Upper lobe of left lung (tissue), 6 donors: Measurements from ENCODE around the gene MX2. TPM values are rescaled to one million over a fixed set of nuclear protein-coding genes. Genes with fewer than 3 reads are reported as not detected.

Experiments used
- ATAC-seq, 2 donors: fragments of 200-7000 bp; cut with Tn5 transposase; one replicate each; pipeline ENCODE4 v1.9.1; 2022; ENCODE audit warnings: mild to moderate bottlenecking in 2 of 2, moderate library complexity in 2 of 2; ENCODE audit not compliant: low FRiP score in 2 of 2
- DNase-seq, 2 donors: peaks; one replicate each; pipeline ENCODE4 v3.0.0-alpha.2; 2019 to 2020
- H3K27ac ChIP-seq, 4 donors: fragments of 200-600 bp; sonication (generic); one replicate each; pipeline ENCODE4 v1.5.1; 2016 to 2019
- H3K27me3 ChIP-seq, 4 donors: fragments of 200-600 bp; sonication (generic); one replicate each; pipeline ENCODE4 v1.5.1; 2017 to 2019
- H3K36me3 ChIP-seq, 4 donors: fragments of 200-600 bp; sonication (generic); one replicate each; pipeline ENCODE4 v1.5.1; 2016 to 2019
- H3K4me1 ChIP-seq, 4 donors: fragments of 200-600 bp; sonication (generic); one replicate each; pipeline ENCODE4 v1.5.1; 2018 to 2019
- H3K4me3 ChIP-seq, 4 donors: fragments of 200-600 bp; sonication (generic); one replicate each; pipeline ENCODE4 v1.5.1; 2017 to 2019; ENCODE audit warnings: mild to moderate bottlenecking in 2 of 4, moderate library complexity in 1 of 4
- H3K9me3 ChIP-seq, 4 donors: fragments of 200-600 bp; sonication (generic); one replicate each; pipeline ENCODE4 v1.5.1; 2018 to 2019
- EP300 ChIP-seq, 4 donors: sonication (generic); formaldehyde crosslinking; IDR thresholded peaks; one replicate each; pipeline ENCODE4 v1.5.1; 2017; ENCODE audit warnings: antibody characterized with exemption in 4 of 4, control low read depth in 2 of 4
- POLR2A ChIP-seq, 4 donors: fragments of 450-650 bp; IDR thresholded peaks; one replicate each; pipeline ENCODE4 v1.5.1; 2016 to 2017; ENCODE audit warnings: antibody characterized with exemption in 4 of 4, mild to moderate bottlenecking in 2 of 4
- POLR2AphosphoS5 ChIP-seq, 2 donors: sonication (generic); formaldehyde crosslinking; IDR thresholded peaks; one replicate each; pipeline ENCODE4 v1.5.1; 2017; ENCODE audit warnings: antibody characterized with exemption in 2 of 2
- WGBS, 2 donors: methylation state at CpG; one replicate each; pipeline ENCODE4 v1.1.5; 2017 to 2018; 5-methylcytosine and 5-hydroxymethylcytosine counted together
- total RNA-seq, 6 donors: library from RNA; depleted of rRNA in 4 of 6; stranded (reverse); fragments of >200 nt in 4 of 6; gene quantifications; one replicate each; pipeline versions ENCODE4 v1.1.0 to v1.2.1, GENCODE V29; 2016 to 2021
- TF ChIP-seq, protein P1 (sequence below), 6 experiments: fragments of 450-650 bp in 4 of 6; fragments of 200-600 bp in 2 of 6; sonication (generic) in 2 of 6; IDR thresholded peaks; one replicate each; pipeline ENCODE4 v1.5.1; 2016 to 2019; ENCODE audit warnings: antibody characterized with exemption in 6 of 6
- donor health status: DM: no; HTN: no; CAD: no; lungs with moderate emphysema.
- donor health status: DM: no; HTN: yes; CAD: no; lungs with severe emphysema.

Gene MX2
- total RNA-seq, 6 donors from 2014 or later, result 5.8 to 37.2 (median 25.8) TPM

GRCh38 chr21:41403331-41403730 is 41.5 kb downstream of the MX2 start:
- Histone ChIP-seq H3K9me3 (no peaks in the 10 kb centered on the region), H3K4me1 (no peaks in the 10 kb centered on the region), H3K27me3 (no peaks in the 10 kb centered on the region), H3K4me3 (no peak overlapping the region), H3K36me3 (peaks cover 0 to 54% (median 24%) of the 10 kb centered on the region in 4 donors), H3K27ac (no peak overlapping the region)
- WGBS, 2 donors, result 96 to 100% methylated on average over 2 to 9 of the region's 9 CpGs
- TF ChIP-seq POLR2A (IDR thresholded peaks at IDR 0.05), result no peak
- TF ChIP-seq EP300 (IDR thresholded peaks at IDR 0.05), result no peak
- TF ChIP-seq, protein P1, sequence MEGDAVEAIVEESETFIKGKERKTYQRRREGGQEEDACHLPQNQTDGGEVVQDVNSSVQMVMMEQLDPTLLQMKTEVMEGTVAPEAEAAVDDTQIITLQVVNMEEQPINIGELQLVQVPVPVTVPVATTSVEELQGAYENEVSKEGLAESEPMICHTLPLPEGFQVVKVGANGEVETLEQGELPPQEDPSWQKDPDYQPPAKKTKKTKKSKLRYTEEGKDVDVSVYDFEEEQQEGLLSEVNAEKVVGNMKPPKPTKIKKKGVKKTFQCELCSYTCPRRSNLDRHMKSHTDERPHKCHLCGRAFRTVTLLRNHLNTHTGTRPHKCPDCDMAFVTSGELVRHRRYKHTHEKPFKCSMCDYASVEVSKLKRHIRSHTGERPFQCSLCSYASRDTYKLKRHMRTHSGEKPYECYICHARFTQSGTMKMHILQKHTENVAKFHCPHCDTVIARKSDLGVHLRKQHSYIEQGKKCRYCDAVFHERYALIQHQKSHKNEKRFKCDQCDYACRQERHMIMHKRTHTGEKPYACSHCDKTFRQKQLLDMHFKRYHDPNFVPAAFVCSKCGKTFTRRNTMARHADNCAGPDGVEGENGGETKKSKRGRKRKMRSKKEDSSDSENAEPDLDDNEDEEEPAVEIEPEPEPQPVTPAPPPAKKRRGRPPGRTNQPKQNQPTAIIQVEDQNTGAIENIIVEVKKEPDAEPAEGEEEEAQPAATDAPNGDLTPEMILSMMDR (IDR thresholded peaks at IDR 0.05), result no peak
- no peak for TF ChIP-seq POLR2AphosphoS5 (IDR thresholded peaks at IDR 0.05)
- no peak for ATAC-seq
- DNase-seq, result peak in 1 of 2 donors; percentile 62

DNA sequence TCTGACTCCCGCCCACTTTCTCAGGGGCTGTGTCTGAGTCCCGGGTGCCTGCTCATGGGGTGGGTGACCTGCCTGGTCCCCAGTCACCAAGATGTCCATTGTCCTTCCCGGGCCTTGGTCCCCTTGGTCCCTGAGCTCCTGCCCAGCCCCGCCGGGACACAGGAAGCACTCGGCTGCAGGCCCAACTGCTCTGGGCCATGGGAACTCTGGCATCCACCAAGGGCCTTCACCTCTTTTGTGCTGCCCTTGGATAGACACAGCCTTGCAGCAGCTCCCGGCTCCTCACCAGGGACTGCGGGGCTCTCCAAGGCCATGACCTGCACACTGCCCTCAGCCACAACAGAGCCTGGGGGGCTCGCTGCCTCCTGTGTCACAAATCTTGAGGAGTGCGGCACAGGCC is 42.1 kb downstream of the MX2 start:
- WGBS, 2 donors, result 96% methylated on average over 8 to 10 of the region's 10 CpGs
- no peak overlapping the region for H3K4me3 ChIP-seq
- DNase-seq (peak in 1 of 2 donors; percentile 54), ATAC-seq (no peak)
- no peaks in the 10 kb centered on the region for H3K4me1 ChIP-seq
- TF ChIP-seq, protein P1 (IDR thresholded peaks at IDR 0.05), result no peak
- TF ChIP-seq POLR2AphosphoS5 (IDR thresholded peaks at IDR 0.05) (no peak), POLR2A (IDR thresholded peaks at IDR 0.05) (no peak), EP300 (IDR thresholded peaks at IDR 0.05) (no peak)
- H3K9me3 ChIP-seq, result no peaks in the 10 kb centered on the region
- no peak overlapping the region for H3K27ac ChIP-seq
- no peaks in the 10 kb centered on the region for H3K27me3 ChIP-seq
- H3K36me3 ChIP-seq, result peaks cover 0 to 54% (median 25%) of the 10 kb centered on the region in 4 donors

DNA sequence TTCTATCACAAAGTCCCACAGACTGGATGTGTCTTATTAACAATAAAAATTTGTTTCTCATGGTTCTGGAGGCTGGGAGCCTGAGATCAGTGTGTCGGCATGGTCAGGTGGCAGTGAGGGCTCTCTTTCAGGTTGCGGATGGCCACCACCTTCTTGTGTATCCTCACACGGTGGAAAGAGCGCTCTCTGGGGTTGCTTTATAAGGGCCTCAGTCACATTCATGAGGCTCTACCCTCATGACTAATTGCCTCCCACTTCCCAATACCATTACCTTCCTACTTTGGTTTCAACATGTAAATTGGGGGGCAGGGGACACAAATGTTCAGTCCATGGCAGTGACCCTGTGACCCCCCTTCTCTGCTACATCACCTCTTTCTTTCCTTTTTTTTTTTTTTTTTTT is 43.5 kb downstream of the MX2 start:
- no peaks in the 10 kb centered on the region for H3K9me3 ChIP-seq
- H3K4me3 ChIP-seq, result no peak overlapping the region
- TF ChIP-seq POLR2A (IDR thresholded peaks at IDR 0.05), result no peak
- TF ChIP-seq POLR2AphosphoS5 (IDR thresholded peaks at IDR 0.05), result no peak
- no peak for TF ChIP-seq EP300 (IDR thresholded peaks at IDR 0.05)
- TF ChIP-seq, protein P1 (IDR thresholded peaks at IDR 0.05), result no peak
- DNase-seq (no peak), ATAC-seq (no peak)
- H3K4me1 ChIP-seq, result no peaks in the 10 kb centered on the region
- H3K36me3 ChIP-seq, result peaks cover 0 to 49% (median 18%) of the 10 kb centered on the region in 4 donors
- no peaks in the 10 kb centered on the region for H3K27me3 ChIP-seq
- 93 to 96% methylated on average over 4 of the region's 4 CpGs for WGBS, 2 donors
- H3K27ac ChIP-seq, result no peak overlapping the region

DNA sequence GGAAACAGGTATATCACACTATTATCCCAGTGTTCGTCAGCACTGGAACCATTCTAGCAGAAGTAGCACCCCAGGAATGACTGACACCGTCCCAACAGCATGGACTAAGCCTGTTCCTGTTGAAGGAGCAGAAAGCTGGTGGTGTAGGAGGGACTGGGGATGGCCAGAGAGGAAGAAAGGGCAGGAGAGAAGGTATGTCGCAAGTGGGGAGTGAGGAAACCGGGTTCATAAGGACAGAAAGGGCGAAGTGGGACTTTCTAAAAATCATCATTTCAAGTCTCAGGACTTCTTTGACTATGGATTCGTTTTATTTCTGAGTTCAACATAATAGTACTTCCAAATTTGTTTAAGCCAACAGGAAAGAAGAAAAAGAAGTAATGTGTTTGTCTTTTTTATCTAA is 44.5 kb downstream of the MX2 start:
- Histone ChIP-seq H3K4me3 (no peak overlapping the region), H3K36me3 (peaks cover 0 to 45% (median 18%) of the 10 kb centered on the region in 4 donors), H3K4me1 (peaks cover 0 to 1% (median 0%) of the 10 kb centered on the region in 4 donors), H3K27me3 (no peaks in the 10 kb centered on the region), H3K9me3 (no peaks in the 10 kb centered on the region), H3K27ac (no peak overlapping the region)
- WGBS, 2 donors, result 64 to 74% methylated on average over 6 of the region's 6 CpGs
- no peak for TF ChIP-seq POLR2A (IDR thresholded peaks at IDR 0.05)
- TF ChIP-seq POLR2AphosphoS5 (IDR thresholded peaks at IDR 0.05), result no peak
- TF ChIP-seq, protein P1 (IDR thresholded peaks at IDR 0.05), result no peak
- no peak for TF ChIP-seq EP300 (IDR thresholded peaks at IDR 0.05)
- peak in 1 of 2 donors; percentile 43 for ATAC-seq
- peak in 1 of 2 donors; percentile 51 for DNase-seq
